ENCODE results near the gene ERC1. TPM values are rescaled to one million over a fixed set of nuclear protein-coding genes. Genes with fewer than 3 reads are reported as not detected.

ERC1 gene
- total RNA-seq, 4 donors from 2014 or later = 28.5 to 71.7 (median 38.5) TPM

DNA sequence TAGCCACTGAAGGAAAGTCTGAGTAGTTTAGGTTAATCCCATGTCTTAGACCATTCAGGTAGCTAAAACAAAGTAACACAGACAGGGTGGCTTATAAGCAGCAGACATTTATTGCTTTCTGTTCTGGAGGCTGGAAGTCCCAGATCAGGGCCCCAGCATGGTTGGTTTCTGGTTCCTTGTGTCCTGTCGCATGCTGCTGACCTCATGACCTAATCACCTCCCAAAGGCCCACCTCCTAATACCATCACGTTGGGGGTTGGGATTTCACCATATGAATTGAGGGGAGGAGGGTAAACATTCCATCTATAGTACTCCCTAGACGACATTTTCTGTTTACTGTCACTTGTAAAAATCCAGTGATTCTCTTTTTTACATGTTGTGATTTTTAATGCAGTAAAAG, 454.8 kb downstream of the ERC1 start:
- peaks cover 22% of the 10 kb centered on the region for H3K36me3 ChIP-seq
- 62% methylated on average over 3 of the region's 3 CpGs for WGBS
- no peaks in the 10 kb centered on the region for H3K4me1 ChIP-seq
- TF ChIP-seq POLR2A (IDR thresholded peaks at IDR 0.05) = no peak
- no peak for TF ChIP-seq POLR2AphosphoS5 (IDR thresholded peaks at IDR 0.05)
- TF ChIP-seq, protein P1, sequence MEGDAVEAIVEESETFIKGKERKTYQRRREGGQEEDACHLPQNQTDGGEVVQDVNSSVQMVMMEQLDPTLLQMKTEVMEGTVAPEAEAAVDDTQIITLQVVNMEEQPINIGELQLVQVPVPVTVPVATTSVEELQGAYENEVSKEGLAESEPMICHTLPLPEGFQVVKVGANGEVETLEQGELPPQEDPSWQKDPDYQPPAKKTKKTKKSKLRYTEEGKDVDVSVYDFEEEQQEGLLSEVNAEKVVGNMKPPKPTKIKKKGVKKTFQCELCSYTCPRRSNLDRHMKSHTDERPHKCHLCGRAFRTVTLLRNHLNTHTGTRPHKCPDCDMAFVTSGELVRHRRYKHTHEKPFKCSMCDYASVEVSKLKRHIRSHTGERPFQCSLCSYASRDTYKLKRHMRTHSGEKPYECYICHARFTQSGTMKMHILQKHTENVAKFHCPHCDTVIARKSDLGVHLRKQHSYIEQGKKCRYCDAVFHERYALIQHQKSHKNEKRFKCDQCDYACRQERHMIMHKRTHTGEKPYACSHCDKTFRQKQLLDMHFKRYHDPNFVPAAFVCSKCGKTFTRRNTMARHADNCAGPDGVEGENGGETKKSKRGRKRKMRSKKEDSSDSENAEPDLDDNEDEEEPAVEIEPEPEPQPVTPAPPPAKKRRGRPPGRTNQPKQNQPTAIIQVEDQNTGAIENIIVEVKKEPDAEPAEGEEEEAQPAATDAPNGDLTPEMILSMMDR (IDR thresholded peaks at IDR 0.05) = no peak
- TF ChIP-seq EP300 (IDR thresholded peaks at IDR 0.05) = no peak
- no peaks in the 10 kb centered on the region for H3K27me3 ChIP-seq
- no peak overlapping the region for H3K4me3 ChIP-seq
- H3K27ac ChIP-seq = no peak overlapping the region
- no peaks in the 10 kb centered on the region for H3K9me3 ChIP-seq
- DNase-seq (ENCODE audit: low spot score in 2 of 2) = no peak

DNA sequence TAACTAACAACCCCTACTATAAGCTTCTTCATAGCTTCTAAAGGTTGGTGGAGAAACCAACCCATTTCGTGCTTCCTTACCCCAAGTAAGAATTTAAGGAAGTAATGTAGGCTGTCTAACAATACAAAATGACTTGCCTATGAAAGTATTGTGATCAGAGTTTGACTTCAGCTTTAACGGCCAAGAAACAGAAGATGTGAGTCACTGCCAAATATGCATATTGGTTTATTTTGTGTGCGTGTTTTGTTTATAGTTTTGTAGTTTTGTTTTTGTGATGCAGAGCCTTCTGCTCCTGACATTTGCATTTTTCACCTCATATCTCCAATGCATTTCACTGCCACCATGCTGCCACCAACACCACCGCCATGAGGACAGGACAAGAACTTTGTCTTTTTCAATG, 457.3 kb downstream of the ERC1 start:
- H3K27me3 ChIP-seq = no peaks in the 10 kb centered on the region
- H3K36me3 ChIP-seq = peaks cover 26% of the 10 kb centered on the region
- no peak overlapping the region for H3K4me3 ChIP-seq
- no peak for DNase-seq (ENCODE audit: low spot score in 2 of 2)
- WGBS = 86% methylated on average over 4 of the region's 4 CpGs
- TF ChIP-seq, protein P1 (IDR thresholded peaks at IDR 0.05) = no peak
- no peak for TF ChIP-seq POLR2A (IDR thresholded peaks at IDR 0.05)
- TF ChIP-seq POLR2AphosphoS5 (IDR thresholded peaks at IDR 0.05) = no peak
- TF ChIP-seq EP300 (IDR thresholded peaks at IDR 0.05) = no peak
- no peak overlapping the region for H3K27ac ChIP-seq
- H3K9me3 ChIP-seq = no peaks in the 10 kb centered on the region
- no peaks in the 10 kb centered on the region for H3K4me1 ChIP-seq

DNA sequence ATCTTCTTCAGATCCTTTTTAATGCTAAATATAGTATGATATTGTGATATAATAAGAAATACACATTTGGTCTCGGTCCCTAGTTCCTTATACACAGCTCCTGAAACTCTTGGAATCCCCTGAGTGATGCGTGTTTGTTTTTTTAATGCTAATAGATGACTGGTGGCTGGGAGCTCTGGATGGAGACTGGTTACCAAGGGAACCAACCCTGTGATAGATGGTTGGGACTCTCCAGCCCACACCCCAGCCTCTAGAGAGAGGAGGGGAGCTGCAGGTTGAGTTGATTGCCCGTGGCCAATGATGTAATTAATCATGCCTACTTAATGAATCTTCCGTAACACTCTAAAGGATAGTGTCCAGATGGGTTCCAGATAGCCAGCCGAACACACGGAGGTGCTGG, 462.8 kb downstream of the ERC1 start:
- DNase-seq (ENCODE audit: low spot score in 2 of 2) = no peak
- no peaks in the 10 kb centered on the region for H3K9me3 ChIP-seq
- TF ChIP-seq POLR2A (IDR thresholded peaks at IDR 0.05) (no peak), EP300 (IDR thresholded peaks at IDR 0.05) (no peak), POLR2AphosphoS5 (IDR thresholded peaks at IDR 0.05) (no peak)
- TF ChIP-seq, protein P1 (IDR thresholded peaks at IDR 0.05) = no peak
- 97% methylated on average over 4 of the region's 6 CpGs for WGBS
- H3K27ac ChIP-seq = no peak overlapping the region
- H3K4me1 ChIP-seq = no peaks in the 10 kb centered on the region
- H3K27me3 ChIP-seq = no peaks in the 10 kb centered on the region
- H3K36me3 ChIP-seq = peaks cover 19% of the 10 kb centered on the region
- H3K4me3 ChIP-seq = no peak overlapping the region

DNA sequence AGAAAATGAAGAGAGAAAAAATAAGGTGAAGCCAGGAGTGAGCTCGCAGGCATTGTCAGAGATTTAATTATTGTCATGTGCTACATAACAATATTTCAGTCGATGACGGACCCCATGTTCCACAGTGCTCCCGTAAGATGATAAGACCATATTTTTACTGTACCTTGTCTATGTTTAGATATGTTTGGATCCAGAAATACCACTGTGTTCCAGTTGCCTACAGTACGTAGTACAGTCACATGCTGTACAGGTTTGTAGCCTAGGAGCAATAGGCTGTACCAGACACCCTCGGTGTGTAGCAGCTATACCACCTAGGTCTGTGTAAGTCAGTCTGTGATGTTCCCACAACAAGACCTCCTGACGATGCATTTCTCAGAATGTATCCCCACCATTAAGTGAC, 465.9 kb downstream of the ERC1 start:
- TF ChIP-seq POLR2A (IDR thresholded peaks at IDR 0.05) (no peak), EP300 (IDR thresholded peaks at IDR 0.05) (no peak), POLR2AphosphoS5 (IDR thresholded peaks at IDR 0.05) (no peak)
- TF ChIP-seq, protein P1 (IDR thresholded peaks at IDR 0.05) = no peak
- Histone ChIP-seq H3K4me3 (no peak overlapping the region), H3K27ac (no peak overlapping the region), H3K4me1 (no peaks in the 10 kb centered on the region), H3K27me3 (no peaks in the 10 kb centered on the region), H3K36me3 (peaks cover 13% of the 10 kb centered on the region), H3K9me3 (no peaks in the 10 kb centered on the region)
- DNase-seq (ENCODE audit: low spot score in 2 of 2) = no peak
- whole genome bisulfite sequencing = 96% methylated on average over 7 of the region's 7 CpGs

DNA sequence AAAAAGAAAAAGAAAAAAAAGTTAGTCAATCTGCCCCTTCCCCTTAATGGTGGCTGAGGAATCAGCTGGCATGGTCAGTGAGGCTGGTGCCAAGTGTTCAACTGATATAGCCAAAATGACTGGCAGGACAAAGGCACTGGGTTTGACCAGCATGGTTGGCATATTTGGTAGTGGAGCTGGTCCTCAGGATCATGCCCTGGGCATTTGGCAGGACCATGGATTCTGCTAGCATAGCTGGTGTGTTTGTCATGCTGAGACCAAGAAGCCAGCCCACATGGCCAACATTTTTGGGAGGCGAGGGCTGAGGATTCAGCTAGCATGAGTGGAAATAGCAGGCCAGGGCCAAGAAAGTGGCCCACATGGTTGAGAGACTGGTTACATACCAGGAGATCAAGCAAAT, 466.9 kb downstream of the ERC1 start:
- H3K36me3 ChIP-seq = peaks cover 11% of the 10 kb centered on the region
- DNase-seq (ENCODE audit: low spot score in 2 of 2) = no peak
- 60% methylated on average over 1 of the region's 1 CpG for WGBS

More for the DNA sequence above, 466.9 kb downstream of the ERC1 start:
- Histone ChIP-seq H3K9me3 (no peaks in the 10 kb centered on the region), H3K4me1 (peaks cover under 1% of the 10 kb centered on the region), H3K27ac (no peak overlapping the region), H3K4me3 (no peak overlapping the region), H3K27me3 (no peaks in the 10 kb centered on the region)
- no peak for TF ChIP-seq POLR2AphosphoS5 (IDR thresholded peaks at IDR 0.05)
- TF ChIP-seq, protein P1 (IDR thresholded peaks at IDR 0.05) = no peak
- no peak for TF ChIP-seq EP300 (IDR thresholded peaks at IDR 0.05)
- TF ChIP-seq POLR2A (IDR thresholded peaks at IDR 0.05) = no peak

Data from suprapubic skin (tissue), 4 donors.